Endothelial cell of umbilical vein (primary cell): ENCODE measurements around the gene NAT10.

Source experiments
- EZH2 ChIP-seq: IDR thresholded peaks from 2 replicates; pipeline ENCODE4 v1.6.1; 2012; ENCODE audit warnings: borderline replicate concordance, low read depth, mild to moderate bottlenecking, moderate library complexity, low read length, inconsistent platforms; ENCODE audit not compliant: severe bottlenecking
- JUN ChIP-seq: IDR thresholded peaks from 2 replicates; pipeline ENCODE4 v1.6.1; 2011; ENCODE audit warnings: borderline replicate concordance, low read depth; ENCODE audit not compliant: insufficient read length, insufficient read depth
- POLR2A ChIP-seq: IDR thresholded peaks from 2 replicates; pipeline ENCODE4 v1.6.1; 2012; ENCODE audit warnings: low read depth, mild to moderate bottlenecking, control low read depth, low read length
- TF ChIP-seq, protein P1 (sequence below), 2 donors: IDR thresholded peaks; 1 replicate in 1 of 2; 2 replicates in 1 of 2; pipeline ENCODE4 v1.5.1; 2011; ENCODE audit warnings: low read length in 2 of 2, mild to moderate bottlenecking in 2 of 2, moderate library complexity in 2 of 2, control low read depth in 1 of 2, inconsistent platforms in 1 of 2, low read depth in 1 of 2; ENCODE audit not compliant: insufficient read depth in 1 of 2; ENCODE audit errors: extremely low read depth in 1 of 2
- TF ChIP-seq, protein P2 (sequence below): IDR thresholded peaks from 2 replicates; pipeline ENCODE4 v1.6.1; 2011; ENCODE audit not compliant: insufficient read depth, insufficient read length

GRCh38 chr11:34179026-34179675 lies 73.7 kb downstream of the NAT10 start:
- TF ChIP-seq EZH2 (no peak), POLR2A (no peak), JUN (no peak)
- TF ChIP-seq, protein P1, sequence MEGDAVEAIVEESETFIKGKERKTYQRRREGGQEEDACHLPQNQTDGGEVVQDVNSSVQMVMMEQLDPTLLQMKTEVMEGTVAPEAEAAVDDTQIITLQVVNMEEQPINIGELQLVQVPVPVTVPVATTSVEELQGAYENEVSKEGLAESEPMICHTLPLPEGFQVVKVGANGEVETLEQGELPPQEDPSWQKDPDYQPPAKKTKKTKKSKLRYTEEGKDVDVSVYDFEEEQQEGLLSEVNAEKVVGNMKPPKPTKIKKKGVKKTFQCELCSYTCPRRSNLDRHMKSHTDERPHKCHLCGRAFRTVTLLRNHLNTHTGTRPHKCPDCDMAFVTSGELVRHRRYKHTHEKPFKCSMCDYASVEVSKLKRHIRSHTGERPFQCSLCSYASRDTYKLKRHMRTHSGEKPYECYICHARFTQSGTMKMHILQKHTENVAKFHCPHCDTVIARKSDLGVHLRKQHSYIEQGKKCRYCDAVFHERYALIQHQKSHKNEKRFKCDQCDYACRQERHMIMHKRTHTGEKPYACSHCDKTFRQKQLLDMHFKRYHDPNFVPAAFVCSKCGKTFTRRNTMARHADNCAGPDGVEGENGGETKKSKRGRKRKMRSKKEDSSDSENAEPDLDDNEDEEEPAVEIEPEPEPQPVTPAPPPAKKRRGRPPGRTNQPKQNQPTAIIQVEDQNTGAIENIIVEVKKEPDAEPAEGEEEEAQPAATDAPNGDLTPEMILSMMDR (IDR thresholded peaks at IDR 0.05; ENCODE audit: extremely low read depth in 1 of 2, insufficient read depth in 1 of 2, low read depth in 1 of 2, low read length in 2 of 2), result no peak
- TF ChIP-seq, protein P2, sequence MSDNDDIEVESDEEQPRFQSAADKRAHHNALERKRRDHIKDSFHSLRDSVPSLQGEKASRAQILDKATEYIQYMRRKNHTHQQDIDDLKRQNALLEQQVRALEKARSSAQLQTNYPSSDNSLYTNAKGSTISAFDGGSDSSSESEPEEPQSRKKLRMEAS, result no peak
